Glomerular endothelial cell (primary cell): ENCODE data around the gene CNOT1. TPM values are rescaled to one million over a fixed set of nuclear protein-coding genes. Genes with fewer than 3 reads are reported as not detected.
"Not testable (repeated sequence)": the region's sequence is repeated elsewhere in the genome, so short reads cannot be mapped to it uniquely, and the experiment has no call there.

ENCODE experiments used
- DNase-seq: peaks from one replicate; pipeline ENCODE4 v3.0.0-alpha.2; 2011; ENCODE audit warnings: low read depth, low spot score; ENCODE audit errors: extremely low read depth
- total RNA-seq: library from RNA; depleted of rRNA; stranded (reverse); fragments of >200 nt; gene quantifications from 2 replicates; pipeline ENCODE4 v1.2.3, GENCODE V29; 2015

Gene CNOT1
- total RNA-seq, 1 donor from 2014 or later, result 110 TPM

DNA sequence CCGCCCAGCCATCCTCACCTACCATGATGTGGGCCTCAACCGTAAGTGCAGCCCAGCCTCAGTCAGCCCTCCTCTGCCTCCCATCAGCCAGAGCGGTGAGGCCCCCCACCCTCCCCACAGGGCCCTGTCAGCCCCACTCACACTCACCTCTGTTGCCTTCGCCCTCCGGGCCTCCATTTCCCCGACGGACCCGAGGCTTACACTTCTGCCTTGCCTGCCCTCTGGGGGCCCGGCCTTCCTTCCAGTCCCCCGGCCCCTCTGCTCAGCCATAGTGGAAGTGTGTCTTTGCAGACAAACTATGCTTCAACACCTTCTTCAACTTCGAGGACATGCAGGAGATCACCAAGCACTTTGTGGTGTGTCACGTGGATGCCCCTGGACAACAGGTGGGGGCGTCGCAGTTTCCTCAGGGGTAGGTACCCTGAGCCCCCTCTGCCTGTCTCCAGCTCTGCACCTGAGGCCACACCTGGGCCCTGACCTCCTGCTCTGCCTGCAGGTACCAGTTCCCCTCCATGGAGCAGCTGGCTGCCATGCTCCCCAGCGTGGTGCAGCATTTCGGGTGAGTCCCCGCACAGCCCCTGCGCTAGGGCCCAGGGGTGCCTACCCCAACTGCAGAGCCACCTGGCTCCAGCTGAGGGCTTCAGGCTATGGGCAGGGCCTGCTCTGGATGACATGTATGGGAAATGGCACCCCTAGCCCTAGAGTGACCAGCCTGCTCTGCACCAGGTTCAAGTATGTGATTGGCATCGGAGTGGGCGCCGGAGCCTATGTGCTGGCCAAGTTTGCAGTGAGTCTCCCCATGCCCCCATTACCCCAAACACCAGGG is 125.5 kb downstream of the CNOT1 start:
- DNase-seq, result no peak

GRCh38 chr16:58503166-58503862 is 126.3 kb downstream of the CNOT1 start:
- no peak for DNase-seq

GRCh38 chr16:58502217-58502921 is 127.3 kb downstream of the CNOT1 start:
- DNase-seq, result no peak

GRCh38 chr16:58501242-58502131 is 128.1 kb downstream of the CNOT1 start:
- no peak for DNase-seq

DNA sequence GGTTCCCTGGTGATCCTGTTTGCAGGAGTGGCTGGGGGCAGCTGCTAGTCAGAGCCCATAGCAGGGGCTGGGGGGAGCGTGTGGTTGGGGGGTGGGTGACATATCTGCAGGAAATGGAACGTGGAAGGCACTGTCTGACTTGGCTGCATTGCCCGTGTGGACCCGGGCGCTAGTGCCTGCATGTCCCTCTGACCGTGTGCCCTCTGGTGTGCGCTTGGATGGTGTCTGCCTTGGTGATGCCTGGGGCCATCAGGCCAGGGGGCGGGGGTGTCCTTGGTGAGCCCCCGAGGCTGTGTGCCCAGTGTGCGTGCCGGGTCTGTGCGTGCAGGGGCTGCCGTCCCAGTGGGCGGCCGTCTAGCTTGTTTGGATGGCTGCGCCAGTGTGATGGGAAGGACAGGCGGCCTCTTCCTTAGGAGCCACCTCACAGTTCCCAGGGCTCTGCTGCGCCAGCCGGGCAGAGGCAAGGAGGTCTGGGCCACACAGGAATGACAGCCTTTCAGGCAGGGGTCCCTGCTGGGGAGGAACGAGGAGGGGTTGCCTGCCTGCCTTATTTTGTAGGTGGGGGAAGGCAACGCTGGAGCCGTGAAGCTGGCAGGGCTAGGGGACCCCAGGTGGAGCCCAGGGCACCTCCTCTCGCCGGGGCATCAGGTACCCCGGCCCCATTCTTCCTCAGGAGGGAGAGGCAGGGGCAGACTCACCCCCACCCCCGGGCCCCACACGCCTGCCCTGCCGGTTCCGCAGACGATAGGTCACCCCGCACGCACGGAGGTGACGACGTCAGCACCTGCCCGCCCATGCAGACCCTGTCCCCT is 129.0 kb downstream of the CNOT1 start:
- DNase-seq, result no peak

GRCh38 chr16:58499615-58500351 is 129.8 kb downstream of the CNOT1 start, which contains the start of gene NDRG4:
NDRG4 (plus strand) TSS chr16:58500143; CDS start chr16:58500249, 106 bp downstream.
- no peak for DNase-seq

GRCh38 chr16:58499092-58499511 is 130.5 kb downstream of the CNOT1 start:
- DNase-seq, result no peak

- DNase-seq, result no peak
Observed at GRCh38 chr16:58498341-58499091, 131.1 kb downstream of the CNOT1 start.

- DNase-seq, result no peak
Observed at GRCh38 chr16:58497935-58498334, 131.7 kb downstream of the CNOT1 start.

- no peak for DNase-seq
Observed at GRCh38 chr16:58497468-58497867, 132.2 kb downstream of the CNOT1 start.

DNA sequence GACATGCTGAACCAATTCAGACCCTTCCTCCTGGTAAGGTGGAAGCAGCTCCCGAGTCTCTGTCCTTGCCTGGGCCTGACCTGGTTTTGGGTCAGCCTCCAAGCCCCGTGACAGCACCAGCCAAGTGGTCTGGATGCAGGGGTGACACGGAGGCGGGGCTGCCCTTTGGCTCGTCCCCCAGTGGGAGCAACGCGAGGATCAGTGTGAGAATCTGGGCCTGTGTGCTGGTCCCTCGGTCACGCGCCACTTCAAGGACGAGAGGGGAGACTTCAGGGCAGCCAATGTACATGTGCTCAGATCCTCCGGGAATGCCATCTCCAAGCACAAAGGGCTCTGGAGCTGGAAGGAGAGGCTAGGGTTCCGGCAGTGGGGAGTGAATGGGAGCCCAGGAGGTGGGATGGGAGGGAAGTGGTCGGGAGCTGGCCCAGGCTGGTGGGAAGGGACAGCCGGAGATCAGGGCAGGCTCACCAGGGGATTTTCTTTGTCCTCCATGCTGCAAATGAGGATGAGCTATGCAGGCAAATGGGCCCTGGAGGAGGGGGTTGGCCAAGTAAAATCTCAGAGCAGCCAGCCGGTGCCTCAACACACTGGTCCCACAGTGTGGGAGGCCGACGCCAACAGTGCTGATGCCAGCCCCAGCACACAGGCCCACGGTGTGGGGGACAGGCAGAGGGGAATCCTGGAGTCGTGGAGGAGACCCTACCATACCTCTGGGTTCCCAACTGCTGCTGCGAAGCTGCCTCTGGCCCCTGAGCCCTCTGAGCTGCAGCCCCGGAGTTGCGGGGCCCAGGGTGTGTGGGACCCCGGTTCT is 133.9 kb downstream of the CNOT1 start:
- DNase-seq, result no peak

GRCh38 chr16:58494981-58495520 is 134.6 kb downstream of the CNOT1 start:
- DNase-seq, result peak; percentile 90

DNA sequence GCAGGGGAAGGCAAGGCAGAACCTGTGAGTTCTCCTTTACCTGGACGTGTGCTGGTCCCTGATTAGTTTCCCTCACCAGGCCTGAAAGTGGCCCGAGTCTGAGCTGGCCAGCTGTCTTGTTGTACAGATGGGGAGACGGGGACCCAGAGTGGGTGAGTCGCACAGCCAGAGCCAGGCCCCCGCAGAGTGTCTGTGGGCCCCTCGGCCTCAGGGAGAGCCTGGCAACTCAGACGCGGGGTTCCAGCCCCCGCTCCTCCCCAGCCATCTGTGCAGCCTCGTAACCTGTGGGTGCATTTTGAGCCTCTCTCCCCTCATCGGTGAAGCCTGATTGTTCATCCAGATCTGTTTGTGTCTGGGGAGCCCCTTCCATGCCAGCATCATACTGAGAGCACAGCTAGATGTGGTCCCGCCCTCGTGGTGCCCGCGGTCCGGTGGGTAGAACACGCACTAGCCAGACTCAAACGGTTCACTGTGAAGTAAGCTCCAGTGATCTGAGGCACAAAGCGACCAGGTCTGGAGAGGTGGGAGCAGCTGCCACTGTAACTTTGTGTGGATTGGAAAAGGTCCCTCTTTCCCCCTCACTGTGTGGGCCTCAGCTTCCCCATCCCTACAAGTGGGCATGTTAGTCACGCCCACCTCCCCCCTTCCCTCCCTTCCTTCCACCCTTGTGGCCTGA is 135.7 kb downstream of the CNOT1 start:
- no peak for DNase-seq

- DNase-seq, result no peak
Observed at GRCh38 chr16:58492735-58493134, 136.9 kb downstream of the CNOT1 start.

DNA sequence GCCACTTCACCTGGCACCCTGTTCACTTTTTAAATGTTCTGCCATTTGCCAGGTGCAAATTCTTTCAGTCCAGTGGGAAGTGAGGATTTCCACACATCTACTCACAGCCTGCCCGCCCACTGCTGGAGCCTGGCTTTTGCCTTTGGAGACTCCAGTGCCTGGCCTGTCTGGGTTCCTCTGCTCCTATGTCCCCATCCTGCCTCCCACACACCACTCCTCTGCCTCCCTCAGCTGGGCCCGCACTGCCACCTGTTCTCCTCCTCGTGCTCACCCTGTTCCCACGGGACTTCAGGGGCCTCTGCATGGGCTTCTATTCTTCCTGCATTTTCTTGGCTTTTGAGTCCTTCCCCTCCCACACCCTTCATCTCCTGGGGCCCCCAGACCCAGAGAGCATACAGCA is 137.6 kb downstream of the CNOT1 start:
- DNase-seq, result no peak

GRCh38 chr16:58490539-58490938 is 139.1 kb downstream of the CNOT1 start:
- not testable (repeated sequence) for DNase-seq
